Lung microvascular endothelial cell (primary cell): ENCODE results near the gene RIPOR3. TPM values are rescaled to one million over a fixed set of nuclear protein-coding genes. Genes with fewer than 3 reads are reported as not detected.

Experiments used
- total RNA-seq: library from RNA; depleted of rRNA; stranded (reverse); fragments of >200 nt; gene quantifications from 2 replicates; pipeline ENCODE4 v1.2.1, GENCODE V29; 2014

RIPOR3 gene
- total RNA-seq, 1 donor from 2014 or later, result 0.20 TPM

Other genes starting within 250 kb of the RIPOR3 start
- 21.6 and 25.6 TPM in 2 replicates for gene PTPN1, start 181.2 kb downstream of the RIPOR3 start, total RNA-seq
- 0.20 and 0.22 TPM in 2 replicates for gene PARD6B, start 40.0 kb upstream of the RIPOR3 start, total RNA-seq
- 0.60 and 0.87 TPM in 2 replicates for gene BCAS4, start 103.5 kb upstream of the RIPOR3 start, total RNA-seq
- gene ADNP, start 239.9 kb upstream of the RIPOR3 start, total RNA-seq, result 24.6 and 24.8 TPM in 2 replicates